Sigmoid colon (tissue), 7 donors: ENCODE data around the gene ARHGAP40. TPM values are rescaled to one million over a fixed set of nuclear protein-coding genes. Genes with fewer than 3 reads are reported as not detected.

Experiments
- DNase-seq: peaks from one replicate; pipeline ENCODE4 v3.0.0-alpha.2; 2019
- H3K27ac ChIP-seq, 4 donors: fragments of 200-600 bp; sonication (generic); one replicate each; pipeline ENCODE4 v1.5.1; 2016 to 2019; ENCODE audit warnings: mild to moderate bottlenecking in 1 of 4
- H3K27me3 ChIP-seq, 3 donors: fragments of 200-600 bp; sonication (generic); one replicate each; pipeline ENCODE4 v1.5.1; 2019; ENCODE audit warnings: mild to moderate bottlenecking in 1 of 3
- H3K36me3 ChIP-seq, 4 donors: fragments of 200-600 bp; sonication (generic); one replicate each; pipeline ENCODE4 v1.5.1; 2016 to 2019
- H3K4me1 ChIP-seq, 4 donors: fragments of 200-600 bp; sonication (generic); one replicate each; pipeline ENCODE4 v1.5.1; 2017 to 2019
- H3K4me3 ChIP-seq, 4 donors: fragments of 200-600 bp; sonication (generic); one replicate each; pipeline ENCODE4 v1.5.1; 2017 to 2019; ENCODE audit warnings: mild to moderate bottlenecking in 2 of 4, moderate library complexity in 1 of 4
- H3K9me3 ChIP-seq, 4 donors: fragments of 200-600 bp in 3 of 4; sonication (generic) in 3 of 4; one replicate each; pipeline versions ENCODE4 v1.5.1 to v1.6.1; 2013 to 2019
- EP300 ChIP-seq, 4 donors: sonication (generic); formaldehyde crosslinking; IDR thresholded peaks; one replicate each; pipeline ENCODE4 v1.6.1; 2017; ENCODE audit warnings: antibody characterized with exemption in 4 of 4
- POLR2A ChIP-seq, 2 donors: fragments of 450-650 bp; IDR thresholded peaks; one replicate each; pipeline ENCODE4 v1.6.1; 2016; ENCODE audit warnings: antibody characterized with exemption in 2 of 2, mild to moderate bottlenecking in 2 of 2, moderate library complexity in 2 of 2
- POLR2AphosphoS5 ChIP-seq, 4 donors: sonication (generic); formaldehyde crosslinking; IDR thresholded peaks; one replicate each; pipeline ENCODE4 v1.6.1; 2017; ENCODE audit warnings: antibody characterized with exemption in 4 of 4
- WGBS, 2 donors: extraction: QIAGEN DNeasy Blood & Tissue Kit; methylation state at CpG; one replicate each; pipeline ENCODE4 v1.1.7; 2013; 5-methylcytosine and 5-hydroxymethylcytosine counted together
- intact Hi-C: fragments of 100-400 bp; cut with DNase I; formaldehyde crosslinking; loops from one replicate; pipeline ENCODE4 v1.15.1; 2023
- polyA plus RNA-seq, 3 donors: library from polyadenylated mRNA; stranded (reverse); fragments of 200-250 nt; gene quantifications; one replicate each; pipeline ENCODE4 v1.2.3, GENCODE V29; 2013
- total RNA-seq, 4 donors: library from RNA; depleted of rRNA; stranded (reverse); fragments of >200 nt; gene quantifications; one replicate each; pipeline ENCODE4 v1.1.0, GENCODE V29; 2016
- TF ChIP-seq, protein P1 (sequence below), 4 experiments: fragments of 450-650 bp in 3 of 4; fragments of 200-600 bp in 1 of 4; IDR thresholded peaks; one replicate each; pipeline ENCODE4 v1.5.1; 2016 to 2019; ENCODE audit warnings: antibody characterized with exemption in 4 of 4, mild to moderate bottlenecking in 3 of 4, moderate library complexity in 2 of 4
- donor health status: healthy with polysubstance abuse.
- donor health status: Bipolar disorder and iron deficiency.
- donor health status: healthy.

The ARHGAP40 gene
- total and polyA plus RNA-seq, 7 donors, result not detected

DNA sequence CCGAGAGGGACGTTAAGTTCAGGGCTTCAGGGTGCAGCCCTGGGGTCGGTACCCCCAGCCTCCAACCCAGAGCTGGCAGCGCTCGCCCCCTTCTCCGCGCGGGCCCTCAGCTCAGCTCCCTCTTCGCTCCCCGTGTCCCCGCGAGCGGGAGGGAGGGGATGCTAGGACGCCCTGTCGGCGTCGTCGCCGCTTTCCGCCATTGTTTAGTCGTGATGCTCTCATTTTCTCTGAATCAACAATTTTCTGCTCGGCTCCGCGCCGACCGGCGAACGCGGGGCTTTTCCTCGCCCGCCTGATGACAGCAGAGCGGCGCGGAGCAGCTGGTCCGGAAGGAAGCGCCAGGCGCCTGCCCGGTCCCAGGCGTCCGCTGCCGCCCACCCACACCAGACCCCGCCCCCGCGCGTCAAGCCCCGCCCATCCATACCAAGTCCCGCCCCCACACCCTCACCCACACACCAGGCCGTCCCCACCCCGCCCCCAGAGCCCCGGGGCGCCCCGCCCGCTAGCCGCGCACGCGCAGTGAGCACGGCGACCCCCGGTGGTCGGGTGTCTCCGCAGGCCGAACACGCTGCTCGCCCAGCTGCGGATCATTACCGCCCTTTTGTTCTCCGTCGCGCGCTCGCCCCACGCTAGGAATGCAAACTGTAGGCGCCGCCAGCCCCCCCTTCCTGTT, 72.6 kb downstream of the ARHGAP40 start:
- peaks cover 22 to 57% (median 40%) of the 10 kb centered on the region in 3 donors for H3K27me3 ChIP-seq
- TF ChIP-seq, protein P1, sequence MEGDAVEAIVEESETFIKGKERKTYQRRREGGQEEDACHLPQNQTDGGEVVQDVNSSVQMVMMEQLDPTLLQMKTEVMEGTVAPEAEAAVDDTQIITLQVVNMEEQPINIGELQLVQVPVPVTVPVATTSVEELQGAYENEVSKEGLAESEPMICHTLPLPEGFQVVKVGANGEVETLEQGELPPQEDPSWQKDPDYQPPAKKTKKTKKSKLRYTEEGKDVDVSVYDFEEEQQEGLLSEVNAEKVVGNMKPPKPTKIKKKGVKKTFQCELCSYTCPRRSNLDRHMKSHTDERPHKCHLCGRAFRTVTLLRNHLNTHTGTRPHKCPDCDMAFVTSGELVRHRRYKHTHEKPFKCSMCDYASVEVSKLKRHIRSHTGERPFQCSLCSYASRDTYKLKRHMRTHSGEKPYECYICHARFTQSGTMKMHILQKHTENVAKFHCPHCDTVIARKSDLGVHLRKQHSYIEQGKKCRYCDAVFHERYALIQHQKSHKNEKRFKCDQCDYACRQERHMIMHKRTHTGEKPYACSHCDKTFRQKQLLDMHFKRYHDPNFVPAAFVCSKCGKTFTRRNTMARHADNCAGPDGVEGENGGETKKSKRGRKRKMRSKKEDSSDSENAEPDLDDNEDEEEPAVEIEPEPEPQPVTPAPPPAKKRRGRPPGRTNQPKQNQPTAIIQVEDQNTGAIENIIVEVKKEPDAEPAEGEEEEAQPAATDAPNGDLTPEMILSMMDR (IDR thresholded peaks at IDR 0.05), result no peak
- TF ChIP-seq POLR2A (IDR thresholded peaks at IDR 0.05), result no peak
- H3K27ac ChIP-seq, result no peak overlapping the region
- no peaks in the 10 kb centered on the region for H3K9me3 ChIP-seq
- H3K36me3 ChIP-seq, result no peaks in the 10 kb centered on the region
- intact Hi-C loops, result no loop called here
- peak overlapping the region; percentile 12 to 45 (median 34) for H3K4me3 ChIP-seq
- 2 to 17% methylated on average over 75 of the region's 75 CpGs for WGBS, 2 donors
- H3K4me1 ChIP-seq, result peaks cover 0 to 15% (median 13%) of the 10 kb centered on the region in 4 donors
- no peak for DNase-seq

DNA sequence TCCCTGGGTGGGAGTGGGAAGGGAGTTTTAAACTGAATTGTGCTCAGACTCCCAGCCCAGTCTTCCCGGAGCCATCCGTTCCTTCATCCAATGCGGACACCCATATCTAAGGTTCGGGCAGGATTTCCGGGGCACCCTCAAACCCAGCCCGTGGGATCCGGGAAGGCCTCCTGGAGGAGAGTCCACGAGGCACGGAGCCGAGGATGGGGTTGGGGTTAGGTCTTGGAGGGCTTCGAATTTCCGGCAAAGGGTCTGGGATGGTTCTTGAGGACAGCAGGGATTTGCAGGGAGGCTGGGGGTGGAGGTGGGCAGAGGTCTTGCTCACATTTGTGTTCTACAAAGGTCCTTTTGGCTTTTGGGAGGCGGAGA, 73.1 kb downstream of the ARHGAP40 start:
- no peak overlapping the region for H3K27ac ChIP-seq
- DNase-seq, result no peak
- H3K9me3 ChIP-seq, result no peaks in the 10 kb centered on the region
- H3K4me1 ChIP-seq, result peaks cover 0 to 15% (median 13%) of the 10 kb centered on the region in 4 donors
- 33 to 36% methylated on average over 13 of the region's 13 CpGs for WGBS, 2 donors
- H3K27me3 ChIP-seq, result peaks cover 22 to 54% (median 38%) of the 10 kb centered on the region in 3 donors
- intact Hi-C loops, result no loop called here
- TF ChIP-seq, protein P1 (IDR thresholded peaks at IDR 0.05), result no peak
- no peak for TF ChIP-seq EP300 (IDR thresholded peaks at IDR 0.05)
- TF ChIP-seq POLR2A (IDR thresholded peaks at IDR 0.05), result no peak
- no peak for TF ChIP-seq POLR2AphosphoS5 (IDR thresholded peaks at IDR 0.05)
- H3K4me3 ChIP-seq, result peak overlapping the region in 2 of 4 donors; percentile 43 to 45
- H3K36me3 ChIP-seq, result no peaks in the 10 kb centered on the region

DNA sequence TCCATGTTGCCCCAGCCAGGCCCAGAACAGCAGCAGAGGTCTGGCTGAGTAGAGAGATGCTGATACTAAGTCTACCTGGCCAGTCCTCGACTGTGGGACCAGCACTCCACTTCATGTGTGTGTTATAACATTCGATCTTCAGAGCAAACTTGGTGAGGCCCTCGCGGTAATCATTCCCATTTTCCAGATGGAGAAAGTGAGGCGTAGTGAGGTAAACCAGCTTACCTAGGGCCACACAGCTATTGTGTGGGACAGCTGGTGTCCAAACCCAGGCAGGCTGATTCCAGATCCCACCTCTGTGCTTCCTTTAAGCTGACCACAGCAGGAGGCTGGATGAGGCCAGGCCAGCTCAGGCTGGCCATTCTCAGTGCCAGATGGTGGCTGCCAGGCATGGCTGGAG, 75.0 kb downstream of the ARHGAP40 start:
- H3K4me1 ChIP-seq, result peaks cover 0 to 15% (median 13%) of the 10 kb centered on the region in 4 donors
- intact Hi-C loops, result no loop called here
- H3K27ac ChIP-seq, result no peak overlapping the region
- no peak for DNase-seq
- no peaks in the 10 kb centered on the region for H3K9me3 ChIP-seq
- H3K4me3 ChIP-seq, result no peak overlapping the region
- H3K36me3 ChIP-seq, result no peaks in the 10 kb centered on the region
- WGBS, 2 donors, result 82 to 86% methylated on average over 5 of the region's 5 CpGs
- H3K27me3 ChIP-seq, result peaks cover 15 to 35% (median 34%) of the 10 kb centered on the region in 3 donors
- TF ChIP-seq POLR2A (IDR thresholded peaks at IDR 0.05) (no peak), POLR2AphosphoS5 (IDR thresholded peaks at IDR 0.05) (no peak), EP300 (IDR thresholded peaks at IDR 0.05) (no peak)
- TF ChIP-seq, protein P1 (IDR thresholded peaks at IDR 0.05), result no peak

DNA sequence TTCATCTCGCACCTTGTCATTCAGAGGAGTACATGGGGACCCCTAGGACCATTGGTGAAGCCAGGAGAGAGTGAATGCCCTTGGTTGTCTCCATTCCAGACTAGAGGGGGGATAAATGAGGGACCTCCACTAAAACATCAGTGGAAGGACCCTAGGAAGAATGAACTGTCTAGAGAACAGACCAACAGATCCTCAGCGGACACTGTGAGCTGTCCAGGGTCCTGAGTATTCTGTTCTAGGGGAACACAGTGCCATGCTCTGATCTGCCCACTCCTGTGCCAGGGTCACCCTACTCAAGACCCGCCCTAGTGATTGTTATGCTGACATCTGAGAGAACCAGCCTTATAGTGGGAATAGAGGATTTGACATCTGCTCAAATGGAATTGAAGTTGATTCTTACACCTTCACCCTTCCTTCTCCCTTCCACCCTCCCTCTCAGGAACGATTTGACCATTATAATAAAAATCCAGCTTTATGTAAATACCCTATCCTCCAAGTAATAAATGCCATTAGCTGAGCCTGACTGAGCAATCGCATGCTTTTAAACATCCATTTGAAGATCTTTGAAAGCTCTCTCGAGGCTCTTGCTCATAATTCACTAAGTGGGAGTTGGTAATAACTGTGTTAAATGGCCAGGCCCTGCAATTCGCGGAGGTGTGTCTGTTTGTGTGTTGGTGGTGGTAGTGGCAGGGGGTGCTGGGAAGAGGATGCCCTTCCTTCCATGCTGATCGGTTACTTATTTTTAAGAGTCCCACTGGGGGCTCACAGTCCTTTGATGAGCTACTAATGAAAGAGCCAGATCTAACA, 79.1 kb downstream of the ARHGAP40 start:
- H3K27ac ChIP-seq, result no peak overlapping the region
- H3K4me1 ChIP-seq, result no peaks in the 10 kb centered on the region
- intact Hi-C loops, result no loop called here
- TF ChIP-seq POLR2AphosphoS5 (IDR thresholded peaks at IDR 0.05), result no peak
- no peak for TF ChIP-seq POLR2A (IDR thresholded peaks at IDR 0.05)
- no peak for TF ChIP-seq EP300 (IDR thresholded peaks at IDR 0.05)
- TF ChIP-seq, protein P1 (IDR thresholded peaks at IDR 0.05), result no peak
- DNase-seq, result no peak
- WGBS, 2 donors, result 43% methylated on average over 9 of the region's 9 CpGs
- no peak overlapping the region for H3K4me3 ChIP-seq
- no peaks in the 10 kb centered on the region for H3K36me3 ChIP-seq
- H3K27me3 ChIP-seq, result peaks cover 0 to 21% (median 9%) of the 10 kb centered on the region in 3 donors
- no peaks in the 10 kb centered on the region for H3K9me3 ChIP-seq
